Measurements from ENCODE around the gene ACO2. TPM values are rescaled to one million over a fixed set of nuclear protein-coding genes. Genes with fewer than 3 reads are reported as not detected.
"Not testable (repeated sequence)": the region's sequence is repeated elsewhere in the genome, so short reads cannot be mapped to it uniquely, and the experiment has no call there.

Gene ACO2
- total RNA-seq, 1 experiment from 2014 or later: 105 TPM

- Mint-ChIP-seq H3K4me3 (ENCODE audit: unreplicated experiment) (no peak overlapping the region), H3K36me3 (ENCODE audit: insufficient read depth, unreplicated experiment) (peaks cover 59% of the 10 kb centered on the region), H3K27ac (ENCODE audit: low read depth, unreplicated experiment) (no peak overlapping the region), H3K9me3 (ENCODE audit: unreplicated experiment) (no peaks in the 10 kb centered on the region), H3K4me1 (ENCODE audit: insufficient read depth, unreplicated experiment) (peaks cover 6% of the 10 kb centered on the region), H3K27me3 (ENCODE audit: insufficient read depth, unreplicated experiment) (no peaks in the 10 kb centered on the region)
- BruUV-seq (replicated peaks): no TSS peak
- ChIA-PET CTCF (no interaction called here), POLR2A (no interaction called here)
- no peak for TF ChIP-seq CTCF (IDR thresholded peaks at IDR 0.05; ENCODE audit: unreplicated experiment)
- no peak for DNase-seq (ENCODE audit: unreplicated experiment)
- intact Hi-C loops (cut with micrococcal nuclease): no loop called here
Measured at GRCh38 chr22:41429951-41430332, 39.0 kb upstream of the ACO2 start.

- Mint-ChIP-seq H3K36me3 (ENCODE audit: insufficient read depth, unreplicated experiment) (peaks cover 64% of the 10 kb centered on the region), H3K9me3 (ENCODE audit: unreplicated experiment) (no peaks in the 10 kb centered on the region), H3K27ac (ENCODE audit: low read depth, unreplicated experiment) (no peak overlapping the region), H3K4me3 (ENCODE audit: unreplicated experiment) (no peak overlapping the region), H3K27me3 (ENCODE audit: insufficient read depth, unreplicated experiment) (no peaks in the 10 kb centered on the region), H3K4me1 (ENCODE audit: insufficient read depth, unreplicated experiment) (no peaks in the 10 kb centered on the region)
- BruUV-seq (replicated peaks): no TSS peak
- no peak for TF ChIP-seq CTCF (IDR thresholded peaks at IDR 0.05; ENCODE audit: unreplicated experiment)
- DNase-seq (ENCODE audit: unreplicated experiment): no peak
- CTCF ChIA-PET: no interaction called here
- intact Hi-C loops (cut with micrococcal nuclease): no loop called here
- POLR2A ChIA-PET: no interaction called here
Measured at GRCh38 chr22:41431656-41432055, 37.3 kb upstream of the ACO2 start.

GRCh38 chr22:41433480-41433879 lies 35.4 kb upstream of the ACO2 start:
- intact Hi-C loops (cut with micrococcal nuclease); H3K4me1 Mint-ChIP-seq (ENCODE audit: insufficient read depth, unreplicated experiment); DNase-seq (ENCODE audit: unreplicated experiment); BruUV-seq (replicated peaks); H3K4me3 Mint-ChIP-seq (ENCODE audit: unreplicated experiment); H3K27me3 Mint-ChIP-seq (ENCODE audit: insufficient read depth, unreplicated experiment); POLR2A ChIA-PET; H3K27ac Mint-ChIP-seq (ENCODE audit: low read depth, unreplicated experiment); H3K9me3 Mint-ChIP-seq (ENCODE audit: unreplicated experiment); CTCF ChIA-PET: not testable (repeated sequence)
- peaks cover 82% of the 10 kb centered on the region for H3K36me3 Mint-ChIP-seq (ENCODE audit: insufficient read depth, unreplicated experiment)

- H3K4me3 Mint-ChIP-seq (ENCODE audit: unreplicated experiment); BruUV-seq (replicated peaks); H3K27ac Mint-ChIP-seq (ENCODE audit: low read depth, unreplicated experiment); H3K9me3 Mint-ChIP-seq (ENCODE audit: unreplicated experiment); intact Hi-C loops (cut with micrococcal nuclease); DNase-seq (ENCODE audit: unreplicated experiment); CTCF ChIA-PET; H3K4me1 Mint-ChIP-seq (ENCODE audit: insufficient read depth, unreplicated experiment); H3K27me3 Mint-ChIP-seq (ENCODE audit: insufficient read depth, unreplicated experiment); POLR2A ChIA-PET: not testable (repeated sequence)
- peaks cover 88% of the 10 kb centered on the region for H3K36me3 Mint-ChIP-seq (ENCODE audit: insufficient read depth, unreplicated experiment)
Measured at GRCh38 chr22:41434361-41435003, 34.4 kb upstream of the ACO2 start.

GRCh38 chr22:41435560-41435959 lies 33.4 kb upstream of the ACO2 start:
- no peaks in the 10 kb centered on the region for H3K9me3 Mint-ChIP-seq (ENCODE audit: unreplicated experiment)
- no peaks in the 10 kb centered on the region for H3K4me1 Mint-ChIP-seq (ENCODE audit: insufficient read depth, unreplicated experiment)
- ChIA-PET POLR2A (interaction anchor here (0.6 to 1.1 kb wide), 2 partner anchors 17 to 197 kb away, joined by 3 read pairs; no protein-coding TSS in a partner anchor), CTCF (interaction anchor here (0.6 kb wide), 1 partner anchor 151 kb away, joined by 3 read pairs; no protein-coding TSS in a partner anchor)
- BruUV-seq (replicated peaks): no TSS peak
- no peak overlapping the region for H3K4me3 Mint-ChIP-seq (ENCODE audit: unreplicated experiment)
- no peak for DNase-seq (ENCODE audit: unreplicated experiment)
- peaks cover 87% of the 10 kb centered on the region for H3K36me3 Mint-ChIP-seq (ENCODE audit: insufficient read depth, unreplicated experiment)
- TF ChIP-seq CTCF (IDR thresholded peaks at IDR 0.05; ENCODE audit: unreplicated experiment): no peak
- H3K27ac Mint-ChIP-seq (ENCODE audit: low read depth, unreplicated experiment): no peak overlapping the region
- H3K27me3 Mint-ChIP-seq (ENCODE audit: insufficient read depth, unreplicated experiment): no peaks in the 10 kb centered on the region
- intact Hi-C loops (cut with micrococcal nuclease): no loop called here

Measured in MCF 10A (cell line).